H9 (cell line): ENCODE results near the gene KIF24. TPM values are rescaled to one million over a fixed set of nuclear protein-coding genes. Genes with fewer than 3 reads are reported as not detected.

ENCODE experiments used
- DNase-seq: peaks from one replicate; pipeline ENCODE4 v3.0.0-alpha.2; 2017
- H2AFZ ChIP-seq: one replicate; pipeline ENCODE4 v1.6.1; 2013; ENCODE audit warnings: mild to moderate bottlenecking, low read length, control low read depth, moderate library complexity
- H2AK5ac ChIP-seq: 2 replicates; pipeline ENCODE4 v1.6.1; 2013; ENCODE audit warnings: low read length, control low read depth, mixed read lengths; ENCODE audit not compliant: insufficient read length
- H2BK120ac ChIP-seq: one replicate; pipeline ENCODE4 v1.6.1; 2013; ENCODE audit warnings: low read depth, mild to moderate bottlenecking, low read length, control low read depth, inconsistent platforms; ENCODE audit not compliant: poor library complexity, severe bottlenecking
- H2BK12ac ChIP-seq: 2 replicates; pipeline ENCODE4 v1.6.1; 2013; ENCODE audit warnings: low read length, control low read depth, mixed read lengths, low read depth; ENCODE audit not compliant: insufficient read length
- H2BK15ac ChIP-seq: 2 replicates; pipeline ENCODE4 v1.6.1; 2013; ENCODE audit warnings: low read depth, low read length, control low read depth
- H2BK20ac ChIP-seq: one replicate; pipeline ENCODE4 v1.6.1; 2013; ENCODE audit warnings: low read depth, mild to moderate bottlenecking, low read length, control low read depth, inconsistent platforms; ENCODE audit not compliant: poor library complexity, severe bottlenecking
- H2BK5ac ChIP-seq: 2 replicates; pipeline ENCODE4 v1.6.1; 2013; ENCODE audit warnings: low read length, control low read depth, mixed read lengths; ENCODE audit not compliant: insufficient read length
- H3K14ac ChIP-seq: 2 replicates; pipeline ENCODE4 v1.6.1; 2013; ENCODE audit warnings: low read length, control low read depth; ENCODE audit not compliant: insufficient read depth
- H3K18ac ChIP-seq: 2 replicates; pipeline ENCODE4 v1.6.1; 2013; ENCODE audit warnings: low read depth, mild to moderate bottlenecking, mixed read lengths, low read length, control low read depth; ENCODE audit not compliant: insufficient read length
- H3K23ac ChIP-seq: 2 replicates; pipeline ENCODE4 v1.6.1; 2013; ENCODE audit warnings: low read length, control low read depth, mixed read lengths, low read depth; ENCODE audit not compliant: insufficient read length
- H3K23me2 ChIP-seq: 2 replicates; pipeline ENCODE4 v1.6.1; 2013; ENCODE audit warnings: low read depth, mild to moderate bottlenecking, mixed read lengths, low read length, control low read depth; ENCODE audit not compliant: insufficient read length, poor library complexity, severe bottlenecking
- H3K27ac ChIP-seq: 2 replicates; pipeline ENCODE4 v1.5.1; 2013; ENCODE audit warnings: low read length, control low read depth, mixed read lengths, low read depth; ENCODE audit not compliant: insufficient read length
- H3K27me3 ChIP-seq: 2 replicates; pipeline ENCODE4 v1.6.1; 2013; ENCODE audit warnings: low read length, control low read depth, inconsistent platforms; ENCODE audit not compliant: insufficient read depth
- H3K4ac ChIP-seq: 2 replicates; pipeline ENCODE4 v1.6.1; 2013; ENCODE audit warnings: low read depth, mild to moderate bottlenecking, control low read depth, inconsistent platforms, low read length, moderate library complexity
- H3K4me1 ChIP-seq: 2 replicates; pipeline ENCODE4 v1.6.1; 2013; ENCODE audit warnings: low read length, control low read depth, inconsistent platforms; ENCODE audit not compliant: insufficient read depth
- H3K4me2 ChIP-seq: 2 replicates; pipeline ENCODE4 v1.6.1; 2013; ENCODE audit warnings: low read length, control low read depth, mixed read lengths; ENCODE audit not compliant: insufficient read length, insufficient read depth
- H3K56ac ChIP-seq: 2 replicates; pipeline ENCODE4 v1.6.1; 2013; ENCODE audit warnings: low read depth, mild to moderate bottlenecking, mixed read lengths, low read length, control low read depth; ENCODE audit not compliant: insufficient read length
- H3K79me1 ChIP-seq: 2 replicates; pipeline ENCODE4 v1.6.1; 2013; ENCODE audit warnings: low read depth, mild to moderate bottlenecking, moderate library complexity, low read length, control low read depth, inconsistent platforms; ENCODE audit not compliant: insufficient read depth, poor library complexity, severe bottlenecking
- H3K79me2 ChIP-seq: 2 replicates; pipeline ENCODE4 v1.6.1; 2013; ENCODE audit warnings: low read length, control low read depth, inconsistent platforms; ENCODE audit not compliant: insufficient read depth
- H3K9ac ChIP-seq: 2 replicates; pipeline ENCODE4 v1.6.1; 2013; ENCODE audit warnings: low read length, control low read depth, mixed read lengths; ENCODE audit not compliant: insufficient read length; ENCODE audit errors: extremely low read depth
- H3K9me3 ChIP-seq: one replicate; pipeline ENCODE4 v1.6.1; 2013; ENCODE audit warnings: low read depth, low read length, inconsistent platforms; ENCODE audit not compliant: control insufficient read depth
- H3T11ph ChIP-seq: one replicate; pipeline ENCODE4 v1.6.1; 2013; ENCODE audit warnings: mild to moderate bottlenecking, low read length, control low read depth, inconsistent platforms
- H4K20me1 ChIP-seq: one replicate; pipeline ENCODE4 v1.6.1; 2013; ENCODE audit not compliant: control insufficient read depth, insufficient read length, insufficient read depth
- H4K5ac ChIP-seq: 2 replicates; pipeline ENCODE4 v1.6.1; 2013; ENCODE audit warnings: low read depth, mild to moderate bottlenecking, mixed read lengths, low read length, control low read depth; ENCODE audit not compliant: insufficient read length
- H4K8ac ChIP-seq: replicated peaks from 2 replicates; pipeline ENCODE4 v1.6.1; 2013; ENCODE audit warnings: low read length, control low read depth, mixed read lengths, low read depth; ENCODE audit not compliant: insufficient read length
- H4K91ac ChIP-seq: 2 replicates; pipeline ENCODE4 v1.6.1; 2013; ENCODE audit warnings: low read depth, mild to moderate bottlenecking, moderate library complexity, mixed read lengths, low read length, control low read depth; ENCODE audit not compliant: insufficient read length
- H3K27ac Mint-ChIP-seq, 3 experiments: 2 replicates in 2 of 3; 3 replicates in 1 of 3; pipeline ENCODE4 v1.8.0; 2020 to 2021; ENCODE audit warnings: mixed read lengths in 3 of 3, mild to moderate bottlenecking in 1 of 3, moderate library complexity in 1 of 3
- H3K27me3 Mint-ChIP-seq: 2 replicates; pipeline ENCODE4 v1.8.0; 2021; ENCODE audit warnings: low read depth, mild to moderate bottlenecking, moderate library complexity, mixed read lengths
- H3K36me3 Mint-ChIP-seq, 3 experiments: 2 replicates in 2 of 3; 3 replicates in 1 of 3; pipeline ENCODE4 v1.8.0; 2020 to 2021; ENCODE audit warnings: low read depth in 3 of 3, mixed read lengths in 3 of 3; ENCODE audit not compliant: insufficient read depth in 1 of 3
- H3K4me1 Mint-ChIP-seq, 2 experiments: 2 replicates each; pipeline ENCODE4 v1.8.0; 2020; ENCODE audit warnings: mixed read lengths in 2 of 2
- H3K4me3 Mint-ChIP-seq, 2 experiments: 2 replicates in 1 of 2; 3 replicates in 1 of 2; pipeline ENCODE4 v1.8.0; 2020 to 2021; ENCODE audit warnings: mild to moderate bottlenecking in 2 of 2, mixed read lengths in 2 of 2, moderate library complexity in 1 of 2
- H3K9me3 Mint-ChIP-seq, 2 experiments: 2 replicates in 1 of 2; 3 replicates in 1 of 2; pipeline ENCODE4 v1.8.0; 2020; ENCODE audit warnings: mild to moderate bottlenecking in 2 of 2, mixed read lengths in 2 of 2, moderate library complexity in 1 of 2
- WGBS: extraction: QIAGEN DNeasy Blood & Tissue Kit; methylation state at CpG from one replicate; pipeline ENCODE4 v1.1.7; 2013; ENCODE audit warnings: missing lambda C conversion rate, low lambda C conversion rate, mixed read lengths; ENCODE audit not compliant: insufficient read length; ENCODE audit errors: extremely low coverage; 5-methylcytosine and 5-hydroxymethylcytosine counted together
- total RNA-seq: library from RNA; stranded (reverse); gene quantifications from 2 replicates; pipeline ENCODE4 v1.2.1, GENCODE V29; 2021
- TF ChIP-seq, protein P1 (sequence below): fragments of 200-600 bp; sonication (generic); conservative IDR thresholded peaks from 3 replicates; pipeline ENCODE4 v1.8.0; 2021; ENCODE audit warnings: antibody characterized with exemption, mild to moderate bottlenecking

Gene KIF24
- total RNA-seq, 1 experiment from 2014 or later = 4.0 TPM

DNA sequence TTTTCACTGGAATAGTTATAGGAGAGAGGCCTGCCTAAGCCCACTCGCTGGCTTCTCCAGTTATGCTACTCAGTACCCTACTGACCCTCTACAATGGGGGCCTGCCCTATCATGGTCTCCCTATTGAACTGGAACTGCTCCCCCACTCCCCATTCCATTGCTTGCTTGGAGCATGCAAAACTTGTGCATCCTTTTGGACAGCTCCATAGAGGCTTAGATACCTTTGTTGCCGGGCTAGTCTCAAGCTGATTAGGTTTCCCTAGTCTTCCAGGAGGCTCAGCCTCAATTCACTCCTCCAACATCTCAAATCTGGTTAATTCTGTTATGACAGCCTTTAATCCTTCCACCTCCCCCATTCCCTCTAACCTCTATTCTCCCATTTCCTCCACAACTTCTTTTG is 39.9 kb downstream of the KIF24 start:
- no peak overlapping the region for H3K27ac Mint-ChIP-seq
- H3K4ac ChIP-seq = no peak overlapping the region
- H3K23me2 ChIP-seq = no peaks in the 10 kb centered on the region
- H3K4me3 Mint-ChIP-seq = no peak overlapping the region
- no peak overlapping the region for H2BK5ac ChIP-seq
- H4K20me1 ChIP-seq = no peaks in the 10 kb centered on the region
- WGBS = no CpG with 5 or more reads among the region's 2 CpGs
- no peak overlapping the region for H3K14ac ChIP-seq
- no peak overlapping the region for H3K27ac ChIP-seq
- H3K4me1 ChIP-seq = no peaks in the 10 kb centered on the region
- H3K4me2 ChIP-seq = no peak overlapping the region
- no peak overlapping the region for H4K5ac ChIP-seq
- no peak overlapping the region for H2AFZ ChIP-seq
- H2BK120ac ChIP-seq = no peak overlapping the region
- no peaks in the 10 kb centered on the region for H3K79me1 ChIP-seq
- DNase-seq = no peak
- no peaks in the 10 kb centered on the region for H3K79me2 ChIP-seq
- no peak overlapping the region for H4K8ac ChIP-seq
- H3K9ac ChIP-seq = no peak overlapping the region
- no peak overlapping the region for H3K18ac ChIP-seq
- H2BK15ac ChIP-seq = no peak overlapping the region
- H3K36me3 Mint-ChIP-seq = peaks cover 4 to 6% (median 5%) of the 10 kb centered on the region in 3 experiments; a peak in 5 of 7 replicates
- no peak overlapping the region for H2BK12ac ChIP-seq
- H3K27me3 Mint-ChIP-seq = no peaks in the 10 kb centered on the region
- no peak overlapping the region for H3K23ac ChIP-seq
- H3T11ph ChIP-seq = no peak overlapping the region
- no peaks in the 10 kb centered on the region for H3K27me3 ChIP-seq
- TF ChIP-seq, protein P1, sequence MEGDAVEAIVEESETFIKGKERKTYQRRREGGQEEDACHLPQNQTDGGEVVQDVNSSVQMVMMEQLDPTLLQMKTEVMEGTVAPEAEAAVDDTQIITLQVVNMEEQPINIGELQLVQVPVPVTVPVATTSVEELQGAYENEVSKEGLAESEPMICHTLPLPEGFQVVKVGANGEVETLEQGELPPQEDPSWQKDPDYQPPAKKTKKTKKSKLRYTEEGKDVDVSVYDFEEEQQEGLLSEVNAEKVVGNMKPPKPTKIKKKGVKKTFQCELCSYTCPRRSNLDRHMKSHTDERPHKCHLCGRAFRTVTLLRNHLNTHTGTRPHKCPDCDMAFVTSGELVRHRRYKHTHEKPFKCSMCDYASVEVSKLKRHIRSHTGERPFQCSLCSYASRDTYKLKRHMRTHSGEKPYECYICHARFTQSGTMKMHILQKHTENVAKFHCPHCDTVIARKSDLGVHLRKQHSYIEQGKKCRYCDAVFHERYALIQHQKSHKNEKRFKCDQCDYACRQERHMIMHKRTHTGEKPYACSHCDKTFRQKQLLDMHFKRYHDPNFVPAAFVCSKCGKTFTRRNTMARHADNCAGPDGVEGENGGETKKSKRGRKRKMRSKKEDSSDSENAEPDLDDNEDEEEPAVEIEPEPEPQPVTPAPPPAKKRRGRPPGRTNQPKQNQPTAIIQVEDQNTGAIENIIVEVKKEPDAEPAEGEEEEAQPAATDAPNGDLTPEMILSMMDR = no peak
- H3K9me3 ChIP-seq = no peaks in the 10 kb centered on the region
- H4K91ac ChIP-seq = no peak overlapping the region
- H3K9me3 Mint-ChIP-seq = no peaks in the 10 kb centered on the region
- no peak overlapping the region for H2AK5ac ChIP-seq
- H3K4me1 Mint-ChIP-seq = no peaks in the 10 kb centered on the region
- no peak overlapping the region for H3K56ac ChIP-seq
- H2BK20ac ChIP-seq = no peak overlapping the region
